Measurements from ENCODE around the gene TRA2B. TPM values are rescaled to one million over a fixed set of nuclear protein-coding genes. Genes with fewer than 3 reads are reported as not detected.

TRA2B gene
- total RNA-seq, 1 experiment from 2014 or later = 171 TPM

DNA sequence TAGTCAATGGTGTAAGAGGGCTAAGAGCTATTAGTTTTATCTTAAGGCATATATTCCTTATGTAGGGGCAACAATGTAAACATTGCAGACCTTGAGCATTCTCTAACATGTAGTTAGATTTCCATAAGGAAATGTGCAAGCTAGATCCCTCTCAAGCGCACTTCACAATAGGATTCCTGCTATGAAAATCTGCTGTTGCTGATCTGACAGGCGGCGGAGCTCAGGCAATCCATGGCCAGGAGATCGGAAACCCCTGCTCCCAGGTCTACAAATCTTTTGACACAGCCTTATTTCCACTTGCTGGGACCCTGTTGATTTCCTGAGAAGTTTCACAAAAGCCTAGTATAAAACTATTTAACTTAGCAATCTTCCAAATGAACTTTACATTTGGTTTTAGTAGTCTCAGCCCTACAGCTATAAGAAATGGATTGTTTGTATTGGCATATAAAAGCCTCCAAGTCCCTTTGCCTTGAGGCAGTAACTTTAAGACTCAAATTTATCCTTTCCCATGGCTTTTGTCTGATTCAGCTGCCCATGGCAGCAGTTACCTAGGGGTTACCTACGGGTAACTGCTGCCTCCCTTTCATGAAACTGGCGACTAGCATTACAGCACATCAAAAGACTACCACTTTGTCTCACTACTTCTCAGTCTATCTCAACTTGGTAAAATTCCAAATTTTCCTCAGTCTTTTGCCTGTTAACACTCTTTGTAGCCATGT, 22.7 kb downstream of the TRA2B start:
- Histone ChIP-seq H3K36me3 (ENCODE audit: control insufficient read depth, insufficient read depth, low read length) (peaks cover 49% of the 10 kb centered on the region), H3K27ac (ENCODE audit: low read length) (no peak overlapping the region), H3K4me3 (ENCODE audit: low read depth in 2 of 2, low read length in 2 of 2) (no peak overlapping the region), H3K4me1 (ENCODE audit: control insufficient read depth, insufficient read depth, low read length) (peaks cover 14% of the 10 kb centered on the region), H3K9me3 (ENCODE audit: control insufficient read depth, insufficient read depth, low read depth, low read length) (no peaks in the 10 kb centered on the region), H3K27me3 (ENCODE audit: control insufficient read depth, insufficient read depth, low read length) (no peaks in the 10 kb centered on the region)
- ChIA-PET CTCF (interaction anchor here (0.5 kb wide), 2 partner anchors 36 to 46 kb away, joined by 5 to 7 read pairs; no protein-coding TSS in a partner anchor), POLR2A (interaction anchor here (0.5 kb wide), 1 partner anchor 12 kb away, joined by 4 read pairs; no protein-coding TSS in a partner anchor)
- intact Hi-C loops (cut with micrococcal nuclease; ENCODE audit: unreplicated experiment) (loop anchor here (5.0 kb wide), 1 partner anchor 253 kb away; no protein-coding TSS in a partner anchor), in situ Hi-C loops (cut with HindIII; ENCODE audit: low pct_unique_long_range_greater_than_20kb, low sequenced_read_pairs) (loop anchor here (5.0 kb wide), 1 partner anchor 77 kb away; no protein-coding TSS in a partner anchor)
- TF ChIP-seq POLR2AphosphoS5 (IDR thresholded peaks at IDR 0.05; ENCODE audit: low read depth, low read length) = no peak
- no peak for TF ChIP-seq SIN3A (IDR thresholded peaks at IDR 0.05; ENCODE audit: borderline replicate concordance, insufficient read depth, low read depth, low read length)
- TF ChIP-seq, protein P1, sequence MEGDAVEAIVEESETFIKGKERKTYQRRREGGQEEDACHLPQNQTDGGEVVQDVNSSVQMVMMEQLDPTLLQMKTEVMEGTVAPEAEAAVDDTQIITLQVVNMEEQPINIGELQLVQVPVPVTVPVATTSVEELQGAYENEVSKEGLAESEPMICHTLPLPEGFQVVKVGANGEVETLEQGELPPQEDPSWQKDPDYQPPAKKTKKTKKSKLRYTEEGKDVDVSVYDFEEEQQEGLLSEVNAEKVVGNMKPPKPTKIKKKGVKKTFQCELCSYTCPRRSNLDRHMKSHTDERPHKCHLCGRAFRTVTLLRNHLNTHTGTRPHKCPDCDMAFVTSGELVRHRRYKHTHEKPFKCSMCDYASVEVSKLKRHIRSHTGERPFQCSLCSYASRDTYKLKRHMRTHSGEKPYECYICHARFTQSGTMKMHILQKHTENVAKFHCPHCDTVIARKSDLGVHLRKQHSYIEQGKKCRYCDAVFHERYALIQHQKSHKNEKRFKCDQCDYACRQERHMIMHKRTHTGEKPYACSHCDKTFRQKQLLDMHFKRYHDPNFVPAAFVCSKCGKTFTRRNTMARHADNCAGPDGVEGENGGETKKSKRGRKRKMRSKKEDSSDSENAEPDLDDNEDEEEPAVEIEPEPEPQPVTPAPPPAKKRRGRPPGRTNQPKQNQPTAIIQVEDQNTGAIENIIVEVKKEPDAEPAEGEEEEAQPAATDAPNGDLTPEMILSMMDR (IDR thresholded peaks at IDR 0.05) = no peak
- TF ChIP-seq, protein P2, sequence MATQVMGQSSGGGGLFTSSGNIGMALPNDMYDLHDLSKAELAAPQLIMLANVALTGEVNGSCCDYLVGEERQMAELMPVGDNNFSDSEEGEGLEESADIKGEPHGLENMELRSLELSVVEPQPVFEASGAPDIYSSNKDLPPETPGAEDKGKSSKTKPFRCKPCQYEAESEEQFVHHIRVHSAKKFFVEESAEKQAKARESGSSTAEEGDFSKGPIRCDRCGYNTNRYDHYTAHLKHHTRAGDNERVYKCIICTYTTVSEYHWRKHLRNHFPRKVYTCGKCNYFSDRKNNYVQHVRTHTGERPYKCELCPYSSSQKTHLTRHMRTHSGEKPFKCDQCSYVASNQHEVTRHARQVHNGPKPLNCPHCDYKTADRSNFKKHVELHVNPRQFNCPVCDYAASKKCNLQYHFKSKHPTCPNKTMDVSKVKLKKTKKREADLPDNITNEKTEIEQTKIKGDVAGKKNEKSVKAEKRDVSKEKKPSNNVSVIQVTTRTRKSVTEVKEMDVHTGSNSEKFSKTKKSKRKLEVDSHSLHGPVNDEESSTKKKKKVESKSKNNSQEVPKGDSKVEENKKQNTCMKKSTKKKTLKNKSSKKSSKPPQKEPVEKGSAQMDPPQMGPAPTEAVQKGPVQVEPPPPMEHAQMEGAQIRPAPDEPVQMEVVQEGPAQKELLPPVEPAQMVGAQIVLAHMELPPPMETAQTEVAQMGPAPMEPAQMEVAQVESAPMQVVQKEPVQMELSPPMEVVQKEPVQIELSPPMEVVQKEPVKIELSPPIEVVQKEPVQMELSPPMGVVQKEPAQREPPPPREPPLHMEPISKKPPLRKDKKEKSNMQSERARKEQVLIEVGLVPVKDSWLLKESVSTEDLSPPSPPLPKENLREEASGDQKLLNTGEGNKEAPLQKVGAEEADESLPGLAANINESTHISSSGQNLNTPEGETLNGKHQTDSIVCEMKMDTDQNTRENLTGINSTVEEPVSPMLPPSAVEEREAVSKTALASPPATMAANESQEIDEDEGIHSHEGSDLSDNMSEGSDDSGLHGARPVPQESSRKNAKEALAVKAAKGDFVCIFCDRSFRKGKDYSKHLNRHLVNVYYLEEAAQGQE (IDR thresholded peaks at IDR 0.05; ENCODE audit: insufficient read depth in 1 of 2, low read depth in 2 of 2, low read length in 1 of 2) = no peak
- TF ChIP-seq TCF7L2 (IDR thresholded peaks at IDR 0.05; ENCODE audit: low read depth, low read length) = no peak
- no TSS peak for BruUV-seq (replicated peaks)
- ATAC-seq (no peak), DNase-seq (ENCODE audit: low read depth, low spot score) (no peak)

DNA sequence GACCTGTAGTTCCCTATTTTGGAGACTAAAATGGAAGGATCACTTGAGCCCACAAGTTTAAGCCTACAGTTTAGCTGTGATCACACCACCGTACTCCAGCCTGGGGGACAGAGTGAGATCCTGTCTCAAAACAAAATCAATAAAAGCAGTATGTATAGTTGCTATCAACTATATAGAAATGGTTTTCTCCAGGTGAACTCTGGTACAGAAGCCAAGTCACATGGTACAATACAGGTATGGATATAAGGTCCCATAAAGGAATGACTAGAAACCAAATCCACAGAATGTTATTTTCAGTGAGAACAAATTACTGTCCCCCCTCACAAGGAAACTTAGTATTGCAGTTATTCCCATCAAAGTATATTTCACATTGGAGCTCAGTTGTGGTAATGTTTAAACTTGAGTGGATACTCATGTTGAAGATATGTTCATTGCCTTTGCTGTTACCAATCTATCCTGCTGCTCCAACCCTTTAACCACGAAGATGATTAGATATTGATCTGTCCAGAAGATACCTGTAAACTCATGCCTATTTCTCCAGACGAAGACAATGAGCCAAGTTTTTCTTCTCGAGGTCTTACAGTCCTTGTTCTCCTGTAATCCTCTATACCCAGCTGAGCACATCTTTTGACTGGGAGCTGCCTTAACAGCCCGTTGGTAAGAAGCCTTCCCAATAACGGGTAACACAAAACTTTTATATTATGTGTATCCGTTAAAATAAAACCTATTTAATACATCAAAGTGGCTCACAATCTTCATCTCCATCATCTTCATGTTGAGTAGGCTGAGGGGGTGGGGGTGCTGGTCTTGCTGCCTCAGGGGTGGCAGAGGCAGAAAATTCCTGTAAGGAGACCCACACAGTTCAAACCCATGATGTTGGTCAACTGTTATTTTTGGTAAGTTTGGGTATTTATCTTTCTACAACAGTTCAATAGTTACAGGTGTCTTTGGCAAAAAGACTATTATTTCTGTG, 24.6 kb downstream of the TRA2B start:
- CTCF ChIA-PET = interaction anchor here (0.5 to 2.0 kb wide), 7 partner anchors 30 to 253 kb away, joined by 3 to 14 read pairs (median 5); no protein-coding TSS in a partner anchor
- POLR2A ChIA-PET = interaction anchor here (0.7 kb wide), 2 partner anchors 109 to 452 kb away, joined by 3 to 18 read pairs; no protein-coding TSS in a partner anchor
- Histone ChIP-seq H3K27me3 (ENCODE audit: control insufficient read depth, insufficient read depth, low read length) (no peaks in the 10 kb centered on the region), H3K27ac (ENCODE audit: low read length) (no peak overlapping the region), H3K4me1 (ENCODE audit: control insufficient read depth, insufficient read depth, low read length) (peaks cover 14% of the 10 kb centered on the region), H3K4me3 (ENCODE audit: low read depth in 2 of 2, low read length in 2 of 2) (no peak overlapping the region), H3K36me3 (ENCODE audit: control insufficient read depth, insufficient read depth, low read length) (peaks cover 31% of the 10 kb centered on the region), H3K9me3 (ENCODE audit: control insufficient read depth, insufficient read depth, low read depth, low read length) (no peaks in the 10 kb centered on the region)
- TF ChIP-seq, protein P2 (IDR thresholded peaks at IDR 0.05; ENCODE audit: insufficient read depth in 1 of 2, low read depth in 2 of 2, low read length in 1 of 2) = no peak
- no peak for TF ChIP-seq TCF7L2 (IDR thresholded peaks at IDR 0.05; ENCODE audit: low read depth, low read length)
- no peak for TF ChIP-seq SIN3A (IDR thresholded peaks at IDR 0.05; ENCODE audit: borderline replicate concordance, insufficient read depth, low read depth, low read length)
- peak; percentile 90 for TF ChIP-seq POLR2AphosphoS5 (IDR thresholded peaks at IDR 0.05; ENCODE audit: low read depth, low read length)
- in situ Hi-C loops (cut with HindIII; ENCODE audit: low pct_unique_long_range_greater_than_20kb, low sequenced_read_pairs) = loop anchor here (5.0 kb wide), 1 partner anchor 79 kb away; no protein-coding TSS in a partner anchor
- DNase-seq (ENCODE audit: low read depth, low spot score) (no peak), ATAC-seq (peak; percentile 35; the same call in 1 of the 2 replicates)
- BruUV-seq (replicated peaks) = no TSS peak
- intact Hi-C loops (cut with micrococcal nuclease; ENCODE audit: unreplicated experiment) = no loop called here

All from Panc1 (cell line).